ENCODE measurements around the gene FAM136A. TPM values are rescaled to one million over a fixed set of nuclear protein-coding genes. Genes with fewer than 3 reads are reported as not detected.

The FAM136A gene
- total RNA-seq, 1 experiment from 2014 or later: 53.4 TPM

- POLR2A ChIA-PET: no interaction called here
- in situ Hi-C loops (cut with HindIII; ENCODE audit: low pct_unique_long_range_greater_than_20kb, low sequenced_read_pairs): no loop called here
- CTCF ChIA-PET: no interaction called here
- Histone ChIP-seq H3K4me1 (ENCODE audit: control insufficient read depth, insufficient read depth, low read length) (no peaks in the 10 kb centered on the region), H3K4me3 (ENCODE audit: low read depth in 2 of 2, low read length in 2 of 2) (no peak overlapping the region), H3K27ac (ENCODE audit: low read length) (no peak overlapping the region), H3K36me3 (ENCODE audit: control insufficient read depth, insufficient read depth, low read length) (no peaks in the 10 kb centered on the region), H3K9me3 (ENCODE audit: control insufficient read depth, insufficient read depth, low read depth, low read length) (no peaks in the 10 kb centered on the region), H3K27me3 (ENCODE audit: control insufficient read depth, insufficient read depth, low read length) (peaks cover 11% of the 10 kb centered on the region)
- DNase-seq (ENCODE audit: low read depth, low spot score): no peak
- peak; percentile 47; the same call in 1 of the 2 replicates for ATAC-seq
- TF ChIP-seq TCF7L2 (IDR thresholded peaks at IDR 0.05; ENCODE audit: low read depth, low read length) (no peak), CTCF (IDR thresholded peaks at IDR 0.05) (peak; percentile 47)
- intact Hi-C loops (cut with micrococcal nuclease; ENCODE audit: unreplicated experiment): loop anchor here (1.0 to 10.0 kb wide), 2 partner anchors 276 to 303 kb away; no protein-coding TSS in a partner anchor
- no TSS peak for BruUV-seq (replicated peaks)
Observed at GRCh38 chr2:70341477-70341765, 39.6 kb upstream of the FAM136A start.

DNA sequence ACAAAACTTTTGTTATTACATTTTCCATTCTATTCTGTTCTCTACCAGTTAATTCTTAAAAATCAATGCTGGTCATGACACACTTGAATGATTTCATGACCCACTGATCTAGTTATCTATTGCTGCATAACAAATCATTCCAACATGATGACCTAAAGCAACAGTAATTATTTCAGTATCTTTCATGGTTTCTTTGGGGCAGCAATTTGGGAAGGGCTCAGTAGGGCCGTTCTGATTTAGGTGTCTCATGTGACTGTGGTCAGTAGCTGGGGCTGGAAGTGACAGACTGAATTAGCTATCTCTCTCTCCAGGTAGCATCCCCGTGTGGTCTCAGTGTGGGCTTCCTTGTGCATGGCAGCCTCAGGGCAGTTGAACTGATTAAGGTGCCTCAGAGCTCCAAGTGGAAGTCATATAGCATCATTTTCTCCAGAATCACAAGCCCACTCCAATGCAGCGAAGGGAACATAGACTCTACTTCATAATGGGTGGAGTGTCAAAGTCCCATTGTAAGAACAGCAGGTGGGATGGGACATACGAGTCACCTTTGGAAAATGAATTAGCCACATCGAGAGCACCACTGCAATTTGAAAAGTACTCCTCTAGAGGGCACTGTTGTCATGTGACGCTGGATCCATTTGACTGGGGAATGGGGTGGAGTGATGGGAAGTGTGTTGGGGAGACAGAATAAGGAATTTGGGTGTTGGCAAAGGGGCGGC, 39.1 kb upstream of the FAM136A start:
- no TSS peak for BruUV-seq (replicated peaks)
- intact Hi-C loops (cut with micrococcal nuclease; ENCODE audit: unreplicated experiment): loop anchor here (1.0 to 10.0 kb wide), 2 partner anchors 276 to 304 kb away; no protein-coding TSS in a partner anchor
- CTCF ChIA-PET: no interaction called here
- Histone ChIP-seq H3K36me3 (ENCODE audit: control insufficient read depth, insufficient read depth, low read length) (no peaks in the 10 kb centered on the region), H3K4me1 (ENCODE audit: control insufficient read depth, insufficient read depth, low read length) (no peaks in the 10 kb centered on the region), H3K9me3 (ENCODE audit: control insufficient read depth, insufficient read depth, low read depth, low read length) (no peaks in the 10 kb centered on the region), H3K4me3 (ENCODE audit: low read depth in 2 of 2, low read length in 2 of 2) (no peak overlapping the region), H3K27ac (ENCODE audit: low read length) (no peak overlapping the region), H3K27me3 (ENCODE audit: control insufficient read depth, insufficient read depth, low read length) (peaks cover 10% of the 10 kb centered on the region)
- in situ Hi-C loops (cut with HindIII; ENCODE audit: low pct_unique_long_range_greater_than_20kb, low sequenced_read_pairs): no loop called here
- ATAC-seq: peak; percentile 89
- DNase-seq (ENCODE audit: low read depth, low spot score): peak; percentile 39
- TF ChIP-seq CTCF (IDR thresholded peaks at IDR 0.05): peak; percentile 88
- TF ChIP-seq POLR2AphosphoS5 (IDR thresholded peaks at IDR 0.05; ENCODE audit: low read depth, low read length): no peak
- POLR2A ChIA-PET: no interaction called here

DNA sequence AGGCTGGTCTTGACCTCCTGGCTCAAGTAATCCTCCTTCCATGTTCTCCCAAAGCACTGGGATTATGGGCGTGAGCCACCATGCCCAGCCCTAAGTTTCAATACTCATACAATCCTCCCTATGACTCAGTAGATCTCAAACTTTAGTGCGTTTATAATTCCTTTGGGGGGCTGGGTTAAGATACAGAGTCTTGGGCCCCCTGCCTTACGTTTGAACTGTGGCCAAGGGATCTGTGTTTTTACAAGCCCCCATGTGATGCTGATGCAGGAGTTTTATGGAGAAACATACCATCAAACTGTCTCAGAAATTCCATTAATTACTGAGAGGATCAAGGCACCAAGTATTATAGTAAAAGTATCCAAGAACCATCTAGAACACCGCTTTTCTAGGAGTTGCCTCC, 38.2 kb upstream of the FAM136A start:
- in situ Hi-C loops (cut with HindIII; ENCODE audit: low pct_unique_long_range_greater_than_20kb, low sequenced_read_pairs): no loop called here

More for the DNA sequence above, 38.2 kb upstream of the FAM136A start:
- TF ChIP-seq CTCF (IDR thresholded peaks at IDR 0.05) (no peak), POLR2AphosphoS5 (IDR thresholded peaks at IDR 0.05; ENCODE audit: low read depth, low read length) (no peak), SIN3A (IDR thresholded peaks at IDR 0.05; ENCODE audit: borderline replicate concordance, insufficient read depth, low read depth, low read length) (no peak), TCF7L2 (IDR thresholded peaks at IDR 0.05; ENCODE audit: low read depth, low read length) (no peak)
- TF ChIP-seq, protein P1, sequence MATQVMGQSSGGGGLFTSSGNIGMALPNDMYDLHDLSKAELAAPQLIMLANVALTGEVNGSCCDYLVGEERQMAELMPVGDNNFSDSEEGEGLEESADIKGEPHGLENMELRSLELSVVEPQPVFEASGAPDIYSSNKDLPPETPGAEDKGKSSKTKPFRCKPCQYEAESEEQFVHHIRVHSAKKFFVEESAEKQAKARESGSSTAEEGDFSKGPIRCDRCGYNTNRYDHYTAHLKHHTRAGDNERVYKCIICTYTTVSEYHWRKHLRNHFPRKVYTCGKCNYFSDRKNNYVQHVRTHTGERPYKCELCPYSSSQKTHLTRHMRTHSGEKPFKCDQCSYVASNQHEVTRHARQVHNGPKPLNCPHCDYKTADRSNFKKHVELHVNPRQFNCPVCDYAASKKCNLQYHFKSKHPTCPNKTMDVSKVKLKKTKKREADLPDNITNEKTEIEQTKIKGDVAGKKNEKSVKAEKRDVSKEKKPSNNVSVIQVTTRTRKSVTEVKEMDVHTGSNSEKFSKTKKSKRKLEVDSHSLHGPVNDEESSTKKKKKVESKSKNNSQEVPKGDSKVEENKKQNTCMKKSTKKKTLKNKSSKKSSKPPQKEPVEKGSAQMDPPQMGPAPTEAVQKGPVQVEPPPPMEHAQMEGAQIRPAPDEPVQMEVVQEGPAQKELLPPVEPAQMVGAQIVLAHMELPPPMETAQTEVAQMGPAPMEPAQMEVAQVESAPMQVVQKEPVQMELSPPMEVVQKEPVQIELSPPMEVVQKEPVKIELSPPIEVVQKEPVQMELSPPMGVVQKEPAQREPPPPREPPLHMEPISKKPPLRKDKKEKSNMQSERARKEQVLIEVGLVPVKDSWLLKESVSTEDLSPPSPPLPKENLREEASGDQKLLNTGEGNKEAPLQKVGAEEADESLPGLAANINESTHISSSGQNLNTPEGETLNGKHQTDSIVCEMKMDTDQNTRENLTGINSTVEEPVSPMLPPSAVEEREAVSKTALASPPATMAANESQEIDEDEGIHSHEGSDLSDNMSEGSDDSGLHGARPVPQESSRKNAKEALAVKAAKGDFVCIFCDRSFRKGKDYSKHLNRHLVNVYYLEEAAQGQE (IDR thresholded peaks at IDR 0.05; ENCODE audit: insufficient read depth in 1 of 2, low read depth in 2 of 2, low read length in 1 of 2): no peak
- H3K4me1 ChIP-seq (ENCODE audit: control insufficient read depth, insufficient read depth, low read length): no peaks in the 10 kb centered on the region
- ATAC-seq (no peak), DNase-seq (ENCODE audit: low read depth, low spot score) (no peak)
- H3K27me3 ChIP-seq (ENCODE audit: control insufficient read depth, insufficient read depth, low read length): peaks cover 8% of the 10 kb centered on the region; the same call in 1 of the 2 replicates
- no peaks in the 10 kb centered on the region for H3K9me3 ChIP-seq (ENCODE audit: control insufficient read depth, insufficient read depth, low read depth, low read length)
- no peaks in the 10 kb centered on the region for H3K36me3 ChIP-seq (ENCODE audit: control insufficient read depth, insufficient read depth, low read length)
- no peak overlapping the region for H3K27ac ChIP-seq (ENCODE audit: low read length)
- intact Hi-C loops (cut with micrococcal nuclease; ENCODE audit: unreplicated experiment): loop anchor here (10.0 kb wide), 1 partner anchor 305 kb away; no protein-coding TSS in a partner anchor
- CTCF ChIA-PET: interaction anchor here (0.7 kb wide), 1 partner anchor 36 kb away, joined by 9 read pairs; no protein-coding TSS in a partner anchor
- no peak overlapping the region for H3K4me3 ChIP-seq (ENCODE audit: low read depth in 2 of 2, low read length in 2 of 2)
- no TSS peak for BruUV-seq (replicated peaks)
- POLR2A ChIA-PET: interaction anchor here (0.5 kb wide), 1 partner anchor 416 kb away, joined by 3 read pairs; no protein-coding TSS in a partner anchor

All from Panc1 (cell line).